Panc1 (cell line): Measurements from ENCODE around the gene CLEC4F. TPM values are rescaled to one million over a fixed set of nuclear protein-coding genes. Genes with fewer than 3 reads are reported as not detected.

ENCODE experiments used
- ATAC-seq: fragments of 200-7000 bp; cut with Tn5 transposase; 2 replicates; pipeline ENCODE4 v1.9.1; 2020; ENCODE audit warnings: mild to moderate bottlenecking, moderate library complexity
- BruUV-seq: library from RNA; stranded (reverse); fragments of 400-500 nt; replicated peaks from 2 replicates; lab custom pipeline; 2021; lab: Mats Ljungman, UMichigan
- CTCF ChIA-PET: fragments of 300-600 bp; sonication (Branson Sonifier 250); formaldehyde crosslinking; loops from one replicate; lab custom pipeline; 2022; ENCODE audit warnings: antibody characterized with exemption; lab: Charles Lee
- POLR2A ChIA-PET: fragments of 300-600 bp; sonication (Branson Sonifier 250); formaldehyde crosslinking; loops from one replicate; lab custom pipeline; 2022; ENCODE audit warnings: antibody characterized with exemption; lab: Charles Lee
- DNase-seq: peaks from one replicate; pipeline ENCODE4 v3.0.0-alpha.2; 2010; ENCODE audit warnings: low read depth, low spot score
- H3K27ac ChIP-seq: 2 replicates; pipeline ENCODE4 v1.5.1; 2011; ENCODE audit warnings: mild to moderate bottlenecking, low read length, inconsistent platforms
- H3K27me3 ChIP-seq: fragments of 200-500 bp; sonication (Bioruptor generic); 2 replicates; pipeline ENCODE4 v1.6.0; 2014; ENCODE audit warnings: low read length, inconsistent platforms; ENCODE audit not compliant: control insufficient read depth, insufficient read depth
- H3K36me3 ChIP-seq: fragments of 200-500 bp; sonication (Bioruptor generic); 2 replicates; pipeline ENCODE4 v1.5.1; 2014; ENCODE audit warnings: inconsistent platforms, mild to moderate bottlenecking, low read length, moderate library complexity; ENCODE audit not compliant: control insufficient read depth, insufficient read depth
- H3K4me1 ChIP-seq: 2 replicates; pipeline ENCODE4 v1.5.1; 2011; ENCODE audit warnings: inconsistent platforms, mild to moderate bottlenecking, low read length, moderate library complexity; ENCODE audit not compliant: control insufficient read depth, insufficient read depth
- H3K4me3 ChIP-seq, 2 experiments: 2 replicates each; pipeline ENCODE4 v1.5.1; 2011 to 2012; ENCODE audit warnings: low read depth in 2 of 2, low read length in 2 of 2, mild to moderate bottlenecking in 2 of 2, inconsistent platforms in 1 of 2, moderate library complexity in 1 of 2
- H3K9me3 ChIP-seq: fragments of 200-500 bp; sonication (Bioruptor generic); 2 replicates; pipeline ENCODE4 v1.5.1; 2014; ENCODE audit warnings: low read depth, mild to moderate bottlenecking, inconsistent platforms, low read length, moderate library complexity; ENCODE audit not compliant: control insufficient read depth, insufficient read depth
- POLR2AphosphoS5 ChIP-seq: IDR thresholded peaks from 2 replicates; pipeline ENCODE4 v1.6.1; 2012; ENCODE audit warnings: mild to moderate bottlenecking, low read depth, low read length, moderate library complexity
- REST ChIP-seq, 2 experiments: IDR thresholded peaks; 2 replicates each; pipeline ENCODE4 v1.6.1; 2011 to 2012; ENCODE audit warnings: low read depth in 2 of 2, control low read depth in 1 of 2, low read length in 1 of 2, mild to moderate bottlenecking in 1 of 2, moderate library complexity in 1 of 2; ENCODE audit not compliant: insufficient read depth in 1 of 2
- SIN3A ChIP-seq: IDR thresholded peaks from 2 replicates; pipeline ENCODE4 v1.6.1; 2012; ENCODE audit warnings: low read depth, mild to moderate bottlenecking, low read length, moderate library complexity, borderline replicate concordance; ENCODE audit not compliant: insufficient read depth
- TCF7L2 ChIP-seq: IDR thresholded peaks from 2 replicates; pipeline ENCODE4 v1.6.1; 2011; ENCODE audit warnings: mild to moderate bottlenecking, low read depth, low read length, inconsistent platforms
- in situ Hi-C: cut with HindIII; loops from 2 replicates; pipeline ENCODE4 v1.10.0; 2016; ENCODE audit warnings: low sequenced_read_pairs, low pct_unique_long_range_greater_than_20kb
- intact Hi-C: fragments of 100-400 bp; cut with micrococcal nuclease; formaldehyde crosslinking; loops from one replicate; pipeline ENCODE4 v1.10.0; 2022; ENCODE audit not compliant: unreplicated experiment
- total RNA-seq: library from RNA; stranded (reverse); gene quantifications from one replicate; pipeline ENCODE4 v1.2.1, GENCODE V29; 2021; ENCODE audit not compliant: unreplicated experiment
- TF ChIP-seq, protein P1 (sequence below): fragments of 450-650 bp; IDR thresholded peaks from 2 replicates; pipeline ENCODE4 v1.5.1; 2017; ENCODE audit warnings: mild to moderate bottlenecking

Gene CLEC4F
- total RNA-seq, 1 experiment from 2014 or later: not detected

DNA sequence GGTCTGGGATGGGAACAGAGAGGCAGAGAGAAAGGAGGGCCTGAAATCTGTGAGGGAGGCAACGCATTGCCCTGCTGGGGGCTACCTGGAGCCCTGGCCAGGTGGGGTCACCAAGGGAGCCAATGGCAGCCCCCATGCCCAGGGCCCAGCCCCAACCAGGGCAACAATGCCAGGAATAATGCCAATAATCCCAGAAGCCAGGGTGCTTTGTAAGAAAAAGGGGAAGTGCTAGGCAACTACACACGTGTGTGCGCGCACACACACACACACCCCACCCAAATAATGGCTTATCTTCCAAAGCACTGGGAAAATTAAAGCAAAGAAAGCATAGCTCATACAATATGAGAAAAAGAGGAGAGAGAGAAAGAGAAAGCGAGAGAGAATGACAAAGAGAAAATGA is 7.0 kb upstream of the CLEC4F start:
- TF ChIP-seq, protein P1, sequence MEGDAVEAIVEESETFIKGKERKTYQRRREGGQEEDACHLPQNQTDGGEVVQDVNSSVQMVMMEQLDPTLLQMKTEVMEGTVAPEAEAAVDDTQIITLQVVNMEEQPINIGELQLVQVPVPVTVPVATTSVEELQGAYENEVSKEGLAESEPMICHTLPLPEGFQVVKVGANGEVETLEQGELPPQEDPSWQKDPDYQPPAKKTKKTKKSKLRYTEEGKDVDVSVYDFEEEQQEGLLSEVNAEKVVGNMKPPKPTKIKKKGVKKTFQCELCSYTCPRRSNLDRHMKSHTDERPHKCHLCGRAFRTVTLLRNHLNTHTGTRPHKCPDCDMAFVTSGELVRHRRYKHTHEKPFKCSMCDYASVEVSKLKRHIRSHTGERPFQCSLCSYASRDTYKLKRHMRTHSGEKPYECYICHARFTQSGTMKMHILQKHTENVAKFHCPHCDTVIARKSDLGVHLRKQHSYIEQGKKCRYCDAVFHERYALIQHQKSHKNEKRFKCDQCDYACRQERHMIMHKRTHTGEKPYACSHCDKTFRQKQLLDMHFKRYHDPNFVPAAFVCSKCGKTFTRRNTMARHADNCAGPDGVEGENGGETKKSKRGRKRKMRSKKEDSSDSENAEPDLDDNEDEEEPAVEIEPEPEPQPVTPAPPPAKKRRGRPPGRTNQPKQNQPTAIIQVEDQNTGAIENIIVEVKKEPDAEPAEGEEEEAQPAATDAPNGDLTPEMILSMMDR: no peak
- TF ChIP-seq TCF7L2 (no peak), REST (IDR thresholded peaks at IDR 0.05; ENCODE audit: insufficient read depth in 1 of 2, low read depth in 2 of 2, low read length in 1 of 2) (no peak), SIN3A (no peak)
- Histone ChIP-seq H3K9me3 (no peaks in the 10 kb centered on the region), H3K4me1 (no peaks in the 10 kb centered on the region), H3K27me3 (peaks cover 3% of the 10 kb centered on the region; the same call in 1 of the 2 replicates), H3K4me3 (no peak overlapping the region), H3K27ac (no peak overlapping the region), H3K36me3 (no peaks in the 10 kb centered on the region)
- no TSS peak for BruUV-seq
- POLR2A ChIA-PET: no interaction called here
- ATAC-seq: no peak
- no peak for DNase-seq
- in situ Hi-C loops: no loop called here
- CTCF ChIA-PET: no interaction called here
- intact Hi-C loops: no loop called here

DNA sequence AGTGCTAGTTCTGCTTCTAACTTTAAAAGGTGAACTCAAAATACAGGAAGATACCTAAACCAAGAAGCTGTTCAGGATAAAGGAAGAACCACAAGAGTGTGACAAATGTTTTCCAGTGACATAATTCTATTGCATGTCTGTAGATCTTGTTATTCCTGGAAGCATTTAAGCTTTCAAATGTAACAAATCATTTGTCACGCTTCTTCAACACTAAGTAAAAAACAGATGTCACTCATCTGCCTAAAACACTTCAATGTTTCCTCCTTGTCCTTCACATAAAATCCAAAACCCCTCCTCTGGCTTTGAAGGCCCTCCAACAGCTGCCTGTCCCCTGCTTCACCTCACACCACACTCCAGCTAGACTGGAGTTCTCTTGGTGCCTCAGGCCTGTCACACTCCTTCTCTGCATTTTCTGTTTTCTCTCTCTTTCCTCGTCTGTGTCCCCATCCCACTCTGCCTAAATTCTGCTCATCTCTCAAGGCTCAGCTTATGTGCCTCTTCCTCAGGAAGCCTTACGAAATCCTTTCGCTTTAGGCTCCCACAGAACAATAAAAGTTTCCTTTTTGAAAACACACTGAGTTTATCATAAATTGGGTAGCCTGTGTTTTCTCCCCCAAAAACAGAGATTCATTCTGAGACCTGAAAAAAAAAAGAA is 6.4 kb upstream of the CLEC4F start:
- BruUV-seq: no TSS peak
- no peak for DNase-seq
- TF ChIP-seq REST (IDR thresholded peaks at IDR 0.05; ENCODE audit: insufficient read depth in 1 of 2, low read depth in 2 of 2, low read length in 1 of 2) (no peak), SIN3A (no peak), POLR2AphosphoS5 (no peak), TCF7L2 (no peak)
- TF ChIP-seq, protein P1: no peak
- CTCF ChIA-PET: no interaction called here
- H3K36me3 ChIP-seq: no peaks in the 10 kb centered on the region
- no peak overlapping the region for H3K27ac ChIP-seq
- intact Hi-C loops: no loop called here
- H3K9me3 ChIP-seq: no peaks in the 10 kb centered on the region
- no peak for ATAC-seq
- peaks cover 3% of the 10 kb centered on the region; the same call in 1 of the 2 replicates for H3K27me3 ChIP-seq
- in situ Hi-C loops: no loop called here
- H3K4me1 ChIP-seq: no peaks in the 10 kb centered on the region
- no peak overlapping the region for H3K4me3 ChIP-seq
- POLR2A ChIA-PET: no interaction called here
